ENCODE data around the gene TTLL8. TPM values are rescaled to one million over a fixed set of nuclear protein-coding genes. Genes with fewer than 3 reads are reported as not detected.
A peak's percentile ranks its signal among the peaks of the same experiment; 100 is the strongest.
"Not testable (repeated sequence)": the region's sequence is repeated elsewhere in the genome, so short reads cannot be mapped to it uniquely, and the experiment has no call there.

The TTLL8 gene
- total RNA-seq, 1 donor from 2014 or later, result not detected

DNA sequence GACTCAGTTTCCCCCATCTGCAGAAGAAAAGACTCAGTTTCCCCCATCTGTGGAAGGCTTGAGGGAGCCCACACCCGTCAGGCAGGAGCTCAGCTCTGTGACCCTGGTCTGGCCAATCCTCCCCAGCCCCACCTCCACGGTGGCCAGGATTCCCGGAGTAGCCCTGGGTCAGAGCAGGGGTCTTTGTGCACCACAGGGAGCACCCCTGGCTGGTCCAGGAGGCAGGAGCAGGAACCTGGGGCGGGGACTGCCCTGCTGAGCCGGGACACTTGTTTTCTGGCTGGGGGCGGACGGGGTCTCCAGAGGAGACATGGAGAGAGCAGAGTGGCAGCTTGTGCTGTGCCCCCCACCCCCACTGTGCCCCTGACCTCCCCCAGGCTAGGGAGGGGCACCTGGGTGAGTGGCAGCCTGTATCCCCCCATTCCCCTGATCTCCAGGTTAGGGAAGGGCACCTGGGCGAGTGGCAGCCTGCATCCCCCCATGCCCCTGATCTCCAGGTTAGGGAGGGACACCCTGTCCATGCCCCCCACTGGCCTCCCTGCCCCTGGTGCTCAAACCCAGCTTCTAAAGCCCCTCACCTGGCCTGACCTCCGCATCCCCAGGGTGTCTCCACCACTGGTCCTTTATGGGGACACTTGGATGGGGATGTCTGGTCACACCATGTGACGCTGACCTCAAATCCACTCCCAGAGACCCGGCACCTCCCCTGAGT is 64.3 kb downstream of the TTLL8 start:
- peaks cover 9% of the 10 kb centered on the region for H3K9me3 Mint-ChIP-seq
- peaks cover 3% of the 10 kb centered on the region for H3K27me3 Mint-ChIP-seq (ENCODE audit: insufficient read depth)
- no peak overlapping the region for H3K27ac Mint-ChIP-seq

DNA sequence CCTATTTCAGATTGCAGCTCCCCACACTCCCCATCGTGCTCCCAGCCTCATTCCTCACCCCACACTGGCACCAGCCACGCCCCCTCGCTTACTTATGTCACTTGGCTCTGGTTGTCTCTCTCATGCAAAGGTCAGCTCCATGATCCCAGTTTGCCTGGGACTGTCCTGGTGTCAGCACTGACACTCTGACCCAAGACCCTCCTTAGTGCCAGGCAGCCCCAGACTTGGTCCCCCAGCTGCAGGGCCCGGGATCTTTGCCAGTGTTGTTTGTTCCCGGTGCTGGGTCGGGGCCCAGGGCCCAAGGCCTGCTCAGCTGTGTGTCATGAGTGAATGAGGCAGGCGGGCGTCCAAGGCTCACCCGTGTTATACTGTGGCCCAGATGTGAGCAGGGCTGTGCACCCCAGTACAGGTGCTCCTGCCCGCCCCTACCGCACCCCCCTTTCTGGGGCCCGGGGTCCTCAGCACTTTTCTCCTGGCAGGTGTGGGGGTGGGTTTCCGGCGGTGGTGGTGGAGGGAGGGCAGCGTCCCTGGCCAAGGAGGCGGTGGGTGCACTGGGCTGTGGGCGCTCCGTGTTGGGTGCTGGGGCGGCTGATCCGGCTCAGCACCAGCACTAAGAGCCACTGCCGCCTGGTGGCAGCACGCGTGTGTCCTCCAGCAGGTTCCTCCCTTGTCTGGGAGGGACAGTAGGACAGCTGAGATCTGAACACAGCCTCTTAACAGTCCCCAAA is 65.0 kb downstream of the TTLL8 start:
- no peak overlapping the region for H3K4me3 Mint-ChIP-seq
- H3K4me1 Mint-ChIP-seq (ENCODE audit: low read depth), result peaks cover 10% of the 10 kb centered on the region
- peak; percentile 48 for DNase-seq (ENCODE audit: low spot score)
- H3K9me3 Mint-ChIP-seq, result peaks cover 13% of the 10 kb centered on the region
- H3K36me3 Mint-ChIP-seq (ENCODE audit: low read depth), result peaks cover 1% of the 10 kb centered on the region
- intact Hi-C loops (cut with micrococcal nuclease), result loop anchor here (1.0 to 2.0 kb wide), 3 partner anchors 16 to 64 kb away; no protein-coding TSS in a partner anchor
- no peak overlapping the region for H3K27ac Mint-ChIP-seq
- H3K27me3 Mint-ChIP-seq (ENCODE audit: insufficient read depth), result peaks cover 3% of the 10 kb centered on the region

More for the DNA sequence above, 64.3 kb downstream of the TTLL8 start:
- Mint-ChIP-seq H3K4me1 (ENCODE audit: low read depth) (peaks cover 16% of the 10 kb centered on the region), H3K4me3 (no peak overlapping the region), H3K36me3 (ENCODE audit: low read depth) (peaks cover 1% of the 10 kb centered on the region)
- DNase-seq (ENCODE audit: low spot score), result no peak
- intact Hi-C loops (cut with micrococcal nuclease), result loop anchor here (1.0 to 2.0 kb wide), 3 partner anchors 17 to 65 kb away; no protein-coding TSS in a partner anchor

DNA sequence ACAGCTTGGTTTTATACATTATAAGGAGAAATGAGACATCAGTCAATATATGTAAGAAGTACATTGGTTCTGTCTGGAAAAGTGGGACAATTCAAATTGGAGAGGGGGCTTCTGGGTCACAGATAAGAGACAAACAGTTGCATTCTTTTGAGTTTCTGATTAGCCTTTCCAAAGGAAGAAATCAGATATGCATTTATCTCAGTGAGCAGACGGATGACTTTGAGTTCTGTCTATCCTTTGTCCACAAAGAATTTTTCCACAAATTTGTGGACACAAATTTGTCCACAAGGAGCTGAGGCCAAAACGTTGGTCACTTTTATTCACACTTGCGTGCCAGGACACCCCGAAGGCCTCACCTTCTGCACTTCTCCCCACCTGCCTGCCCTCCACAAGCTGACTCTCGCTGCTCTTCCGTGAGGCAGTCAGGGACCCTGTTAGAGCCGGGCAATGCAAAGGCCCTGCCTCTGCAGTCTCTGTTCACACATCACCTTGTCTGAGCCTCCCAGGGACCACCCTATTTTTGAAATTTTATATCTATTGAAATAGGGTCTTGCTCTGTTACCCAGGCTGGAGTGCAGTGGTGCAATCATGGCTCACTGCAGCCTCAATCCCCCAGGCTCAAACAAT is 66.1 kb downstream of the TTLL8 start:
- Mint-ChIP-seq H3K27me3 (ENCODE audit: insufficient read depth) (peaks cover 8% of the 10 kb centered on the region), H3K4me3 (no peak overlapping the region), H3K36me3 (ENCODE audit: low read depth) (peaks cover 3% of the 10 kb centered on the region), H3K27ac (no peak overlapping the region), H3K4me1 (ENCODE audit: low read depth) (peaks cover 10% of the 10 kb centered on the region), H3K9me3 (peaks cover 19% of the 10 kb centered on the region)
- DNase-seq (ENCODE audit: low spot score), result no peak
- intact Hi-C loops (cut with micrococcal nuclease), result loop anchor here (2.0 kb wide), 1 partner anchor 15 kb away; no protein-coding TSS in a partner anchor

DNA sequence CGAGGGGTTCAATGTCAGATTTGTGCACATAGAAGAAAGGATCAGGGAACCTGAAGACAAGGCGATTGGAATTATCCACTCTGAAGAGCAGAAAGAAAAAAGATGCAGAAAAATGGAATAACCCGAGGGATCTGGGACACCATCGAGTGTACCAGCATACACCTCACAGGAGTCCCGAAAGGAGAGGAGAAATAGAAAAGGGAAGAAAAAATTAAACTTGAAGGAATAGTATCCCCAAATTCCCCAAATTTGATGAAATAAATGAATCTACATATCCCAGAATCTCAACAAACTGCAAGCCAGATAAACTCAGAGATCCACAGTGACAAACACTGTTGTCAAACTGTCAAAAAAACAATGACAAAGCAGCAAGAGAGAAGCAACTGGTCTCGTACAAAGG is 66.9 kb downstream of the TTLL8 start:
- Mint-ChIP-seq H3K4me3 (no peak overlapping the region), H3K36me3 (ENCODE audit: low read depth) (peaks cover 3% of the 10 kb centered on the region), H3K9me3 (peaks cover 27% of the 10 kb centered on the region), H3K4me1 (ENCODE audit: low read depth) (peaks cover 10% of the 10 kb centered on the region), H3K27me3 (ENCODE audit: insufficient read depth) (peaks cover 15% of the 10 kb centered on the region), H3K27ac (no peak overlapping the region)
- intact Hi-C loops (cut with micrococcal nuclease), result no loop called here
- DNase-seq (ENCODE audit: low spot score), result no peak

DNA sequence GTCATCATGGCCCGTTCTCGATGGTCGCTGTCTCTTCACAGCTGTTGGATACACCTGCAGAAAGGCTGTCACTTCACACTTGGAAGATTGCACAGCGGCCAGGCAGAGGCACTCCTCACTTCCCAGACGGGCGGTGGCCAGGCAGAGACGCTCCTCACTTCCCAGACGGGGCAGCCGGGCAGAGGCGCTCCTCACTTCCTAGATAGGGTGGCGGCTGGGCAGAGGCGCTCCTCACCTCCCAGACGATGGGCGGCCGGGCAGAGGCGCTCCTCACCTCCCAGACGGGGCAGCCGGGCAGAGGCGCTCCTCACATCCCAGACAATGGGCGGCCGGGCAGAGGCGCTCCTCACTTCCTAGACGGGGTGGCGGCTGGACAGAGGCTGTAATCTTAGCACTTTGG is 68.3 kb downstream of the TTLL8 start:
- H3K4me3 Mint-ChIP-seq; intact Hi-C loops (cut with micrococcal nuclease); H3K27ac Mint-ChIP-seq; H3K36me3 Mint-ChIP-seq (ENCODE audit: low read depth); H3K4me1 Mint-ChIP-seq (ENCODE audit: low read depth); DNase-seq (ENCODE audit: low spot score): not testable (repeated sequence)
- Mint-ChIP-seq H3K27me3 (ENCODE audit: insufficient read depth) (peaks cover 27% of the 10 kb centered on the region), H3K9me3 (peaks cover 41% of the 10 kb centered on the region)

DNA sequence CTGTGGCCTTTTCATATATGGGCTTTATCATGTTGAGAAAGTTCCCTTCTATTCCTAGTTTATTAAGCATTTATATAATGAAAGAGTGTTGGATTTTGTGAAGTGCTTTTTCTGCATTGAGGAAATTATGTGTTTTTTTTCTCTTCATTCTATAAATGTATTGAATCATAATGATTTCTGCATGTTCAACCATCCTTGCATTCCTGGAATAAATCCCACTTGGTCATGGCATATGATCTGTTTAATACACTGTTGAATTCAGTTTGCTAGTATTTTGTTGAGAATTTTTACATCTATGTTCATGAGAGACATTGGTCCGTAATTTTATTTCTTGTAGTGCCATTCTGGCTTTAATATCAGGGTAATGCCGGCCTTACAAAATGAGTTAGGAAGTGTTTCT is 71.8 kb downstream of the TTLL8 start:
- intact Hi-C loops (cut with micrococcal nuclease), result no loop called here
- Mint-ChIP-seq H3K4me3 (no peak overlapping the region), H3K4me1 (ENCODE audit: low read depth) (peaks cover 5% of the 10 kb centered on the region), H3K9me3 (peaks cover 41% of the 10 kb centered on the region), H3K27me3 (ENCODE audit: insufficient read depth) (peaks cover 34% of the 10 kb centered on the region), H3K27ac (no peak overlapping the region), H3K36me3 (ENCODE audit: low read depth) (peaks cover 7% of the 10 kb centered on the region)
- no peak for DNase-seq (ENCODE audit: low spot score)

DNA sequence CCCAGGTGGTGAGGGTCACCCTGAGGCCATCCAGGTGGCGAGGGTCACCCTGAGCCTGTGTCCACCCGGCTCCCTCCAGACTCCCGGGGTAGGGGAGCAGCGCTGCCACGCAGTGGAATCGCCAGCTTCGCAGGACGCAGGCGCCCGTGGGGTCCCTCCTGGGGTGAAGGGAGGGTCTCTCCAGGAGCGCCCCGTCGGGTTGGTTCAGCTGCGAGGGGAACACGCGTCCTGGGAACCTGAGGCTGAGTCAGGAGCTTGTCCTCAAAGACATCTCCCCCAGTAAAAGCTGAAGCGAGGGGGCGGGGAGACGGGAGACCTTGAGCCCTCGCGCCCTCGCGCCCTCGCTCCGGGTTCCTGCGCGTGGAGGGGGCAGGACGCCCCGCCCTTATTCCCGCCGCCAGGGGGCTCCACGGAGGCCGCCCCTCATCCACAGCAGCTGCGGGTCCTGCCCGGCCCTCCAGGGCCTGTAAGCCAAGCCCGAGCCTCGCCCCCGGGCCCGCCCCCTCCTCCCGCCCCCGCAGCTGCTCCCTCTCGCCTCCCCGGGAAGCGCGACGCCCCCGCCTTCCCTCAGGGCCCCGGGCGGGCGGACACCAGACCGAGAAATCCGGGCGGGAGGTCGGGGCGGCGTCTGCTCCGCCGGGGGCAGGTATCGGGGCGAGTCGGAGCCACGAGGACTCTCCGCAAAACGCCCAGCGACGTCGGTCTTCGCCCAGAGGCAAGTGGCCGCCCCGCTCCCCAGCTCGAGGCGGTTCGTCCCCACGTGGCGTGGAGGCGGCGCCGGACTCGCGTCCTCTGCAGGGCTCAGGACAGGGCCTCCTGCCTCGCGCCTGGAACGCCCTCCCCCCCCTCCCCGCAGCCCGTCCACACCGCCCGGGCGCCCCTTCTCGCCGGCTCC is 74.7 kb downstream of the TTLL8 start:
- no peak overlapping the region for H3K4me3 Mint-ChIP-seq
- DNase-seq (ENCODE audit: low spot score), result no peak
- H3K4me1 Mint-ChIP-seq (ENCODE audit: low read depth), result peaks cover 19% of the 10 kb centered on the region
- H3K36me3 Mint-ChIP-seq (ENCODE audit: low read depth), result peaks cover 16% of the 10 kb centered on the region
- intact Hi-C loops (cut with micrococcal nuclease), result no loop called here
- peaks cover 34% of the 10 kb centered on the region for H3K27me3 Mint-ChIP-seq (ENCODE audit: insufficient read depth)
- no peak overlapping the region for H3K27ac Mint-ChIP-seq
- H3K9me3 Mint-ChIP-seq, result peaks cover 52% of the 10 kb centered on the region

DNA sequence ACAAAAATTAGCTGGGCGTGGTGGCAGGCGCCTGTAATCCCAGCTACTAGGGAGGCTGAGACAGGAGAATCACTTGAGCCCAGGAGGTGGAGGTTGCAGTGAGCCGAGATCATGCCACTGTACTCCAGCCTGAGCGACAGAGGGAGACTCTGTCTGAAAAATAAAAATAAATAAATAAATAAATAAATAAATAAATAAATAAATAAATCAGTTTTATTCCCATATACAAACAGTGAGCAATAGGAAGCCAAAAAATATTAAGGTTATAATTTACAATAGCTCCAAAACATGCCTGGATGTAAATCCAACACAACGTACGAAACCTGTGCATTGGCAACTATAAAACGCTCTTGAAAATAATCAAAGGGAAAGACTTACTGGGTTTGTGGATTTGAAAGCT is 76.3 kb downstream of the TTLL8 start:
- H3K4me3 Mint-ChIP-seq; DNase-seq (ENCODE audit: low spot score); intact Hi-C loops (cut with micrococcal nuclease); H3K27ac Mint-ChIP-seq: not testable (repeated sequence)
- H3K4me1 Mint-ChIP-seq (ENCODE audit: low read depth), result peaks cover 22% of the 10 kb centered on the region
- peaks cover 16% of the 10 kb centered on the region for H3K36me3 Mint-ChIP-seq (ENCODE audit: low read depth)
- peaks cover 28% of the 10 kb centered on the region for H3K27me3 Mint-ChIP-seq (ENCODE audit: insufficient read depth)
- peaks cover 45% of the 10 kb centered on the region for H3K9me3 Mint-ChIP-seq

DNA sequence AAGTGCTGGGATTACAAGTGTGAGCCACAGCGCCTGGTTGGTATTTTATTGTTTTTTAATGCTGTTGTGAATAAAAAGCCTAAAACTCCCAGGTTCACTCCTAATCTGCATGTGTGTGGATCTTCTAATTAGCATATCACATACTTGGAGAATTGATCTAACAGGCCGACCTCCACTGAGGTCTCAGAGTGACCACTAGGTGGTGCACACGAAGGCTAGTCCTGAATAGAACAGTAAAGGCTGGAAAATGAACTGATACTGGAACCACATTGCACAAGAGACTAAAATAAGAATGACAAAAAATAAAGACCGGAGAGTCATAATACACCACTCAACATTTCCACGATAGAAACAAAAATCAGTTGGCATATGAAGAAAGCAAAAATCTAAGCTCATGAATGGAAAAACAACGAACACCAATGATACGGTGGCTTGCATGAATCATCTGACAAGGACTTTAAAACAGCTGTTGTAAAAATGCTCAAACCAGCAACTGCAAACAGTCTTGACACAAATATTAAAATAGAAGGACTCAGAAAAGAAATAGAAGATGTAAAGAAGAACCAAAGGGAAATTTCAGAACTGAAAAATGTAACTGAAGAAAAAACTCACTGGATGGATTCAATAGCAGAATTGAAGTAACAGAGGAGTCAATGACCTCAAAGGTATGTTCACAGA is 78.4 kb downstream of the TTLL8 start:
- peak overlapping the region; percentile 1 for H3K4me3 Mint-ChIP-seq
- peaks cover 33% of the 10 kb centered on the region for H3K9me3 Mint-ChIP-seq
- peaks cover 37% of the 10 kb centered on the region for H3K4me1 Mint-ChIP-seq (ENCODE audit: low read depth)
- DNase-seq (ENCODE audit: low spot score), result no peak
- H3K27me3 Mint-ChIP-seq (ENCODE audit: insufficient read depth), result peaks cover 9% of the 10 kb centered on the region
- peak overlapping the region; percentile 70 for H3K27ac Mint-ChIP-seq
- intact Hi-C loops (cut with micrococcal nuclease), result loop anchor here (5.0 kb wide), 2 partner anchors 142 to 213 kb away; no protein-coding TSS in a partner anchor
- peaks cover 21% of the 10 kb centered on the region for H3K36me3 Mint-ChIP-seq (ENCODE audit: low read depth)

DNA sequence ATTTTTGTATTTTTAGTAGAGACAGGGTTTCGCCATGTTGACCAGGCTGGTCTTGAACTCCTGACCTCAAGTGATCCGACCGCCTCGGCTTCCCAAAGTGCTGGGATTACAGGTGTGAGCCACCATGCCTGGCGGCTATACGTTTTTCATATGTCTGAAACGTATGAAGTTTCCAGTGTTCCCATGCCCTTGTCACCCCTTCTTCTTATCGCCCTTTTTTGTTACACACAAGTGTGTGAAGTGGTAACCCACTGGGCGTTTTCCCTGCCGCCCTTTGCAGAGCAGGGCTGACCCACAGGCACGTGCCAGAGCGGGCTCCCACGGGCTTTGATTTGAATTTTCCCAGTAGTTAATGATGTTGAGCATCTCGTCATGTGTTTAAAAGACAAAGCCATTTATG is 80.5 kb downstream of the TTLL8 start:
- Mint-ChIP-seq H3K27ac (no peak overlapping the region), H3K36me3 (ENCODE audit: low read depth) (peaks cover 19% of the 10 kb centered on the region), H3K4me1 (ENCODE audit: low read depth) (peaks cover 32% of the 10 kb centered on the region), H3K4me3 (no peak overlapping the region), H3K27me3 (ENCODE audit: insufficient read depth) (peaks cover 2% of the 10 kb centered on the region), H3K9me3 (peaks cover 29% of the 10 kb centered on the region)
- intact Hi-C loops (cut with micrococcal nuclease), result loop anchor here (2.0 to 5.0 kb wide), 7 partner anchors 15 to 215 kb away; partner anchors contain the start of genes ALG12 and CRELD2
- no peak for DNase-seq (ENCODE audit: low spot score)

DNA sequence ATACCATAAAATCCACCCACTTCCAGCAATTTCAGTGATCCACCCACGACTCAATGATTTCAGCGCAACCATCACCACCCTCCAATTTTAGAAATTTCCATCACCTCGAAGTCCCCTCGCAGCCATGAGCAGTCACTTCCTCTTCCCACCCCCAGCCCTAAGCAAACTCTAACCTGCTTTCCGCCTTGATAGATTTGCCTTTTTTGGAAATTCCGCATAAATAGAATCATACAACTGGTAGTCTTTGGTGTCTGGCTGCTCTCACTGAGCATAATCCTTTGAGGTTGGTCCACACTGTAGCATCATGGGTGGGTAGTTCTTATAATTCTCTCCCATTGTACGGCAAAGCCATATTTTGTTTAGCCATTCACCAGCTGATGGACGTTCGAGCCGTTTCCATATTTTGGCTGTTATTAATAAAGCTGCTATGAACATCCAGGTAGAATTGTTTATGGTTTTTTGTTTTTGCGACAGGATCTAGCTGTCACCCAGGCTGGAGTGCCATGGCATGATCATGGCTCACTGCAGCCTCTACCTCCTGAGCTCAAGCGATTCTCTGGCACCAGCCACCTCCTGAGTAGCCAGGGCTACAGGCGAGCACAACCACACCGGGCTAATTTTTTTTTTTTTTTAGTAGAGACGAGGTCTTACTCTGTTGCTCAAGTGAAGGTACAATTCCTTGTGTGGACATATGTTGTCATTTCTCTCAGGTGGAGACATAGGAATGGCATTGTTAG is 81.5 kb downstream of the TTLL8 start:
- peak overlapping the region; percentile 87 for H3K27ac Mint-ChIP-seq
- peak; percentile 48 for DNase-seq (ENCODE audit: low spot score)
- H3K36me3 Mint-ChIP-seq (ENCODE audit: low read depth), result peaks cover 17% of the 10 kb centered on the region
- peak overlapping the region; percentile 3 for H3K4me3 Mint-ChIP-seq
- peaks cover 32% of the 10 kb centered on the region for H3K4me1 Mint-ChIP-seq (ENCODE audit: low read depth)
- H3K9me3 Mint-ChIP-seq, result peaks cover 29% of the 10 kb centered on the region
- H3K27me3 Mint-ChIP-seq (ENCODE audit: insufficient read depth), result no peaks in the 10 kb centered on the region
- intact Hi-C loops (cut with micrococcal nuclease), result loop anchor here (2.0 to 5.0 kb wide), 7 partner anchors 14 to 216 kb away; partner anchors contain the start of genes ALG12 and CRELD2
